Activated naive CD8-positive, alpha-beta T cell treated with anti-CD3 and anti-CD28 coated beads for 36 hours (primary cell): ENCODE measurements around the gene OAF. TPM values are rescaled to one million over a fixed set of nuclear protein-coding genes. Genes with fewer than 3 reads are reported as not detected.
"Not testable (repeated sequence)": the region's sequence is repeated elsewhere in the genome, so short reads cannot be mapped to it uniquely, and the experiment has no call there.

Source experiments
- DNase-seq: peaks from one replicate; pipeline ENCODE4 v3.0.0; 2021
- H3K27ac Mint-ChIP-seq: one replicate; pipeline ENCODE4 v1.8.0; 2022; ENCODE audit warnings: mild to moderate bottlenecking, moderate library complexity, mixed read lengths
- H3K27me3 Mint-ChIP-seq: one replicate; pipeline ENCODE4 v1.8.0; 2022; ENCODE audit warnings: mild to moderate bottlenecking, mixed read lengths
- H3K36me3 Mint-ChIP-seq: one replicate; pipeline ENCODE4 v1.8.0; 2021; ENCODE audit warnings: mild to moderate bottlenecking, mixed read lengths
- H3K4me1 Mint-ChIP-seq: one replicate; pipeline ENCODE4 v1.8.0; 2021; ENCODE audit warnings: mixed read lengths
- H3K4me3 Mint-ChIP-seq: one replicate; pipeline ENCODE4 v1.8.0; 2022; ENCODE audit warnings: mild to moderate bottlenecking, moderate library complexity, mixed read lengths
- H3K9me3 Mint-ChIP-seq: one replicate; pipeline ENCODE4 v1.8.0; 2022; ENCODE audit warnings: mixed read lengths
- total RNA-seq, 2 experiments: library from RNA; stranded (reverse); gene quantifications; one replicate each; pipeline ENCODE4 v1.2.3, GENCODE V29; 2021

Gene OAF
- total RNA-seq, 2 experiments from 2014 or later, result 3.0 to 3.6 TPM

- Mint-ChIP-seq H3K4me3 (no peak overlapping the region), H3K36me3 (no peaks in the 10 kb centered on the region), H3K27me3 (peaks cover 52% of the 10 kb centered on the region), H3K9me3 (no peaks in the 10 kb centered on the region), H3K4me1 (peaks cover 2% of the 10 kb centered on the region), H3K27ac (no peak overlapping the region)
- peak; percentile 69 for DNase-seq
Measured at GRCh38 chr11:120235024-120235628, 24.3 kb downstream of the OAF start.

GRCh38 chr11:120236169-120237107 is 25.6 kb downstream of the OAF start:
- Mint-ChIP-seq H3K27ac (peak overlapping the region; percentile 63), H3K9me3 (no peaks in the 10 kb centered on the region), H3K27me3 (peaks cover 65% of the 10 kb centered on the region), H3K36me3 (no peaks in the 10 kb centered on the region), H3K4me1 (peaks cover 6% of the 10 kb centered on the region), H3K4me3 (no peak overlapping the region)
- no peak for DNase-seq

GRCh38 chr11:120238968-120239620 is 28.3 kb downstream of the OAF start:
- Mint-ChIP-seq H3K27ac (no peak overlapping the region), H3K4me1 (peaks cover 6% of the 10 kb centered on the region), H3K4me3 (no peak overlapping the region)

GRCh38 chr11:120239713-120240640 is 29.1 kb downstream of the OAF start, which contains the start of gene POU2F3:
Gene POU2F3, plus strand, starts transcription at chr11:120240140. Its CDS starts 204 bp downstream, at chr11:120240344.
- Mint-ChIP-seq H3K4me1 (peaks cover 13% of the 10 kb centered on the region), H3K36me3 (no peaks in the 10 kb centered on the region), H3K27ac (no peak within 1 kb of the TSS), H3K4me3 (no peak within 1 kb of the TSS), H3K9me3 (no peaks in the 10 kb centered on the region), H3K27me3 (peaks cover 89% of the 10 kb centered on the region)
- DNase-seq, result no peak

More at GRCh38 chr11:120238968-120239620, 28.3 kb downstream of the OAF start:
- Mint-ChIP-seq H3K36me3 (no peaks in the 10 kb centered on the region), H3K9me3 (no peaks in the 10 kb centered on the region), H3K27me3 (peaks cover 89% of the 10 kb centered on the region)
- DNase-seq, result no peak

GRCh38 chr11:120240866-120241265 is 30.0 kb downstream of the OAF start:
- Mint-ChIP-seq H3K36me3 (no peaks in the 10 kb centered on the region), H3K27me3 (peaks cover 89% of the 10 kb centered on the region), H3K4me3 (no peak overlapping the region), H3K4me1 (peaks cover 18% of the 10 kb centered on the region), H3K27ac (no peak overlapping the region), H3K9me3 (no peaks in the 10 kb centered on the region)
- no peak for DNase-seq

- no peak overlapping the region for H3K27ac Mint-ChIP-seq
- H3K27me3 Mint-ChIP-seq, result peaks cover 89% of the 10 kb centered on the region
- DNase-seq, result no peak
- no peak overlapping the region for H3K4me3 Mint-ChIP-seq
- H3K36me3 Mint-ChIP-seq, result no peaks in the 10 kb centered on the region
- peaks cover 19% of the 10 kb centered on the region for H3K4me1 Mint-ChIP-seq
- H3K9me3 Mint-ChIP-seq, result no peaks in the 10 kb centered on the region
Measured at GRCh38 chr11:120241277-120241676, 30.4 kb downstream of the OAF start.

- Mint-ChIP-seq H3K9me3 (no peaks in the 10 kb centered on the region), H3K4me3 (no peak overlapping the region), H3K4me1 (peaks cover 30% of the 10 kb centered on the region), H3K27me3 (peaks cover 87% of the 10 kb centered on the region), H3K27ac (no peak overlapping the region), H3K36me3 (no peaks in the 10 kb centered on the region)
- DNase-seq, result no peak
Measured at GRCh38 chr11:120243221-120243620, 32.4 kb downstream of the OAF start.

- Mint-ChIP-seq H3K36me3 (no peaks in the 10 kb centered on the region), H3K27me3 (peaks cover 79% of the 10 kb centered on the region), H3K9me3 (peaks cover 1% of the 10 kb centered on the region), H3K4me3 (no peak overlapping the region), H3K27ac (no peak overlapping the region), H3K4me1 (peaks cover 43% of the 10 kb centered on the region)
- no peak for DNase-seq
Measured at GRCh38 chr11:120244476-120245365, 33.9 kb downstream of the OAF start.

- peaks cover 82% of the 10 kb centered on the region for H3K27me3 Mint-ChIP-seq
- H3K27ac Mint-ChIP-seq, result no peak overlapping the region
- peaks cover 46% of the 10 kb centered on the region for H3K4me1 Mint-ChIP-seq
- no peak for DNase-seq
- H3K9me3 Mint-ChIP-seq, result peaks cover 1% of the 10 kb centered on the region
- no peaks in the 10 kb centered on the region for H3K36me3 Mint-ChIP-seq
- H3K4me3 Mint-ChIP-seq, result no peak overlapping the region
Measured at GRCh38 chr11:120245434-120245833, 34.6 kb downstream of the OAF start.

- Mint-ChIP-seq H3K4me1 (peaks cover 44% of the 10 kb centered on the region), H3K27me3 (peaks cover 80% of the 10 kb centered on the region), H3K9me3 (peaks cover 1% of the 10 kb centered on the region), H3K36me3 (no peaks in the 10 kb centered on the region), H3K4me3 (peak overlapping the region; percentile 53), H3K27ac (peak overlapping the region; percentile 72)
- no peak for DNase-seq
Measured at GRCh38 chr11:120248551-120249278, 37.9 kb downstream of the OAF start.

- Mint-ChIP-seq H3K4me1 (peaks cover 45% of the 10 kb centered on the region), H3K4me3 (no peak overlapping the region), H3K36me3 (no peaks in the 10 kb centered on the region), H3K27ac (no peak overlapping the region), H3K27me3 (peaks cover 82% of the 10 kb centered on the region), H3K9me3 (peaks cover 1% of the 10 kb centered on the region)
- no peak for DNase-seq
Measured at GRCh38 chr11:120249279-120250262, 38.7 kb downstream of the OAF start.

- not testable (repeated sequence) for H3K27ac Mint-ChIP-seq, H3K4me3 Mint-ChIP-seq, H3K36me3 Mint-ChIP-seq, H3K9me3 Mint-ChIP-seq, DNase-seq
- H3K4me1 Mint-ChIP-seq, result peaks cover 24% of the 10 kb centered on the region
- H3K27me3 Mint-ChIP-seq, result peaks cover 87% of the 10 kb centered on the region
Measured at GRCh38 chr11:120253377-120253776, 42.5 kb downstream of the OAF start.
